IMR-90 (cell line): ENCODE measurements around the gene HOXA13. TPM values are rescaled to one million over a fixed set of nuclear protein-coding genes. Genes with fewer than 3 reads are reported as not detected.

Experiments
- ATAC-seq: fragments of 200-7000 bp; cut with Tn5 transposase; 2 replicates; pipeline ENCODE4 v1.9.1; 2020; ENCODE audit warnings: low read depth, mild to moderate bottlenecking, moderate library complexity
- BruUV-seq: library from RNA; stranded (reverse); fragments of 400-500 nt; replicated peaks from 2 replicates; lab custom pipeline; 2021; lab: Mats Ljungman, UMichigan
- CTCF ChIA-PET: fragments of 300-600 bp; formaldehyde crosslinking; extraction: SDS; loops from one replicate; lab custom pipeline; 2021; ENCODE audit warnings: antibody characterized with exemption; lab: Yijun Ruan, JAX
- POLR2A ChIA-PET: fragments of 300-600 bp; sonication (Branson Sonifier 250); formaldehyde crosslinking; loops from one replicate; lab custom pipeline; 2022; ENCODE audit warnings: antibody characterized with exemption; ENCODE audit not compliant: unreplicated experiment; lab: Charles Lee
- DNase-seq: peaks from one replicate; pipeline ENCODE4 v3.0.0; 2013
- H2AFZ ChIP-seq: replicated peaks from 2 replicates; pipeline ENCODE3; 2013; ENCODE audit warnings: low read length, mild to moderate bottlenecking; ENCODE audit not compliant: poor library complexity
- H2AK5ac ChIP-seq: 2 replicates; pipeline ENCODE4 v1.6.1; 2013; ENCODE audit warnings: low read depth, low read length, inconsistent platforms
- H2AK9ac ChIP-seq: replicated peaks from 2 replicates; pipeline ENCODE3; 2013; ENCODE audit warnings: mild to moderate bottlenecking, low read depth, low read length, moderate library complexity; ENCODE audit not compliant: poor library complexity
- H2BK120ac ChIP-seq: 2 replicates; pipeline ENCODE4 v1.6.1; 2013; ENCODE audit warnings: low read depth, low read length, inconsistent platforms
- H2BK15ac ChIP-seq: 3 replicates; pipeline ENCODE4 v1.6.1; 2013; ENCODE audit warnings: low read depth, low read length, inconsistent platforms
- H2BK20ac ChIP-seq: 2 replicates; pipeline ENCODE4 v1.6.1; 2013; ENCODE audit warnings: low read depth, mild to moderate bottlenecking, inconsistent platforms, low read length, moderate library complexity
- H2BK5ac ChIP-seq: 2 replicates; pipeline ENCODE4 v1.6.1; 2013; ENCODE audit warnings: mild to moderate bottlenecking, low read depth, low read length, inconsistent platforms; ENCODE audit not compliant: poor library complexity, severe bottlenecking
- H3K14ac ChIP-seq: replicated peaks from 2 replicates; pipeline ENCODE4 v1.6.1; 2013; ENCODE audit warnings: low read depth, low read length, inconsistent platforms
- H3K18ac ChIP-seq: 2 replicates; pipeline ENCODE4 v1.6.1; 2013; ENCODE audit warnings: low read depth, low read length, control low read depth
- H3K23ac ChIP-seq: 2 replicates; pipeline ENCODE4 v1.6.1; 2013; ENCODE audit warnings: low read depth, low read length, inconsistent platforms
- H3K27ac ChIP-seq: 2 replicates; pipeline ENCODE4 v1.5.1; 2013; ENCODE audit warnings: mild to moderate bottlenecking, control low read depth, low read length; ENCODE audit not compliant: insufficient read depth
- H3K27me3 ChIP-seq: 2 replicates; pipeline ENCODE4 v1.6.1; 2013; ENCODE audit warnings: low read length; ENCODE audit not compliant: control insufficient read depth, insufficient read depth
- H3K36me3 ChIP-seq: 2 replicates; pipeline ENCODE4 v1.6.1; 2013; ENCODE audit warnings: low read length, mixed read lengths; ENCODE audit not compliant: control insufficient read depth, insufficient read depth
- H3K4ac ChIP-seq: 2 replicates; pipeline ENCODE4 v1.6.1; 2013; ENCODE audit warnings: low read depth, low read length, inconsistent platforms
- H3K4me1 ChIP-seq: 2 replicates; pipeline ENCODE4 v1.6.1; 2013; ENCODE audit warnings: low read length, mixed read lengths; ENCODE audit not compliant: control insufficient read depth, insufficient read depth
- H3K4me2 ChIP-seq: 2 replicates; pipeline ENCODE4 v1.6.1; 2013; ENCODE audit warnings: low read depth, mild to moderate bottlenecking, control low read depth, low read length, moderate library complexity
- H3K4me3 ChIP-seq: 2 replicates; pipeline ENCODE4 v1.5.1; 2013; ENCODE audit warnings: low read depth, mild to moderate bottlenecking, control low read depth, low read length, moderate library complexity; ENCODE audit not compliant: insufficient read depth
- H3K56ac ChIP-seq: 2 replicates; pipeline ENCODE4 v1.6.1; 2013; ENCODE audit warnings: low read length, inconsistent platforms; ENCODE audit not compliant: insufficient read depth; ENCODE audit errors: extremely low read depth
- H3K79me1 ChIP-seq, 2 experiments: 2 replicates each; pipeline ENCODE4 v1.6.1; 2013; ENCODE audit warnings: low read length in 2 of 2, inconsistent platforms in 1 of 2, low read depth in 1 of 2
- H3K9ac ChIP-seq: 2 replicates; pipeline ENCODE4 v1.6.1; 2013; ENCODE audit warnings: low read depth, low read length, control low read depth
- H3K9me1 ChIP-seq: 2 replicates; pipeline ENCODE4 v1.6.1; 2013; ENCODE audit warnings: low read length, inconsistent platforms; ENCODE audit not compliant: insufficient read depth
- H3K9me3 ChIP-seq: 2 replicates; pipeline ENCODE4 v1.6.1; 2013; ENCODE audit warnings: low read length; ENCODE audit not compliant: control insufficient read depth, insufficient read depth
- H4K20me1 ChIP-seq: 2 replicates; pipeline ENCODE4 v1.6.1; 2013; ENCODE audit warnings: low read length, inconsistent platforms; ENCODE audit not compliant: insufficient read depth
- H4K5ac ChIP-seq: 2 replicates; pipeline ENCODE4 v1.6.1; 2013; ENCODE audit warnings: mild to moderate bottlenecking, low read depth, low read length, control low read depth
- H4K8ac ChIP-seq, 2 experiments: 2 replicates each; pipeline ENCODE4 v1.6.1; 2013; ENCODE audit warnings: low read depth in 2 of 2, low read length in 2 of 2, control low read depth in 1 of 2, inconsistent platforms in 1 of 2
- H4K91ac ChIP-seq: 2 replicates; pipeline ENCODE4 v1.6.1; 2013; ENCODE audit warnings: low read depth, low read length, inconsistent platforms; ENCODE audit not compliant: insufficient read depth
- MAZ ChIP-seq: IDR thresholded peaks from 2 replicates; pipeline ENCODE4 v1.6.1; 2012; ENCODE audit warnings: low read depth, mild to moderate bottlenecking, low read length, improper control_type of control experiment, moderate library complexity, borderline replicate concordance
- NFE2L2 ChIP-seq: fragments of 150-350 bp; IDR thresholded peaks from 2 replicates; pipeline ENCODE4 v1.6.1; 2016; ENCODE audit warnings: low read depth, mild to moderate bottlenecking, low read length
- WGBS, 2 experiments: methylation state at CpG; one replicate each; pipeline versions ENCODE4 v1.1.5 to v1.1.7; 2013; ENCODE audit warnings: missing lambda C conversion rate in 2 of 2; ENCODE audit not compliant: insufficient read length in 1 of 2; ENCODE audit errors: extremely low coverage in 2 of 2; 5-methylcytosine and 5-hydroxymethylcytosine counted together
- dilution Hi-C: fragments of 300-500 bp; cut with HindIII; formaldehyde crosslinking; loops from one replicate; pipeline ENCODE4 v1.14.3; 2018; ENCODE audit warnings: low sequenced_read_pairs; ENCODE audit not compliant: unreplicated experiment
- in situ Hi-C: fragments of 300-500 bp; cut with MboI; formaldehyde crosslinking; loops from 3 replicates; pipeline ENCODE4 v1.14.3; 2019; ENCODE audit warnings: low sequenced_read_pairs, inconsistent platforms, mixed read lengths
- intact Hi-C: fragments of 100-400 bp; cut with micrococcal nuclease; formaldehyde crosslinking; loops from 2 replicates; pipeline ENCODE4 v1.10.0; 2022
- polyA plus RNA-seq, 3 experiments: library from polyadenylated mRNA; depleted of rRNA; stranded (reverse); fragments of >200 nt; gene quantifications; 2 replicates each; pipeline ENCODE4 v1.2.3, GENCODE V29; 2012; ENCODE audit warnings: low replicate concordance in 1 of 3
- total RNA-seq: library from RNA; depleted of rRNA; stranded (reverse); fragments of >200 nt; gene quantifications from 2 replicates; pipeline ENCODE4 v1.2.3, GENCODE V29; 2012

Gene HOXA13
- total and polyA plus RNA-seq, 2 of the 4 experiments (the other 2 are of a cell fraction) = not detected

DNA sequence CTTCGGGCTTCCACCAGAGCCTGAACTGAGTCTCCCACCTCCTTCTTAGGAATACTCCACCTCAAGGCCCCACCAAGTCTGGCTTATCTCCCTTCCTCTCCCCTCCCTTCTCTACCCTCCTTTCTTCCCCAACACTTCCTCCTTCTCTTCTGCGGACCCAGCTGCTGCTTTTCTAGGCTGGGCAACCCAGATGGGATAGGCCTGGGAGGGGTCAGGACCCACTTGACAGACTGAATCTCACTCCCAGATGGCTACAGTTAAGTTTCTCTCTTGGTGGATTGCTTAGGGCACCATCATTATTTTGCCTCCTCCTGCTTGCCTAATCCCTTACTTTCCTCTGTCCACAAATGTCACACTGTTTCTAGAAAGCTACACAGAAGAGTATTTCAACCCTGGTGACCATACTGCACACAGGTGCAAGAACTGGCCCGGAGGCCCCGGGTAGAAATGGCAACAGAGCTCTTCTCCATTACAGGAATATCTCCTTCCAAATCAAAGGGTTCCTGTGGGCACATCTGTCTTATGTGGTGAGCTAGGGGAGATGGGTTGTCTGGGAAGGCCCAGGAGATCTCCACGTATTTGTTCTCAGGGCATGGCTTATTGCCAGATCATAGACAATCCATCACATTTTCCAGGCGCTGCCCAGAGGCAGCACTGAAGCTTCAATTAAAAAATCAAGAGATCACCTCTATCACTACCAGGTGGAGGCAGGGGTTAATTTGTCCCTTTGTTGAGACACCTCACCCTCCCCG lies 9.7 kb downstream of the HOXA13 start (continued):
- no peak for TF ChIP-seq NFE2L2

- Histone ChIP-seq H2AFZ (no peak overlapping the region), H3K9me3 (peaks cover 16% of the 10 kb centered on the region; the same call in 1 of the 2 replicates), H3K56ac (no peak overlapping the region), H3K4me2 (no peak overlapping the region), H3K79me1 (no peaks in the 10 kb centered on the region), H4K8ac (no peak overlapping the region), H3K23ac (no peak overlapping the region), H4K5ac (no peak overlapping the region), H2AK5ac (no peak overlapping the region), H3K36me3 (no peaks in the 10 kb centered on the region), H3K14ac (no peak overlapping the region), H2AK9ac (no peak overlapping the region), H3K4me3 (no peak overlapping the region), H3K4ac (no peak overlapping the region), H3K27me3 (peaks cover 97% of the 10 kb centered on the region), H4K91ac (no peak overlapping the region), H3K27ac (no peak overlapping the region), H2BK15ac (no peak overlapping the region), H2BK120ac (no peak overlapping the region), H3K18ac (no peak overlapping the region), H3K9me1 (no peaks in the 10 kb centered on the region), H3K9ac (no peak overlapping the region), H4K20me1 (peaks cover 21% of the 10 kb centered on the region; the same call in 1 of the 2 replicates), H3K4me1 (peaks cover 3% of the 10 kb centered on the region; the same call in 1 of the 2 replicates), H2BK20ac (no peak overlapping the region), H2BK5ac (no peak overlapping the region)
- WGBS, 2 experiments = 28% methylated on average over 6 of the region's 22 CpGs; no CpG with 5 or more reads in 1 of the 2 experiments
- DNase-seq = no peak
- dilution Hi-C loops (no loop called here), intact Hi-C loops (no loop called here), in situ Hi-C loops (no loop called here)
- TF ChIP-seq MAZ = no peak
- POLR2A ChIA-PET = no interaction called here
- no TSS peak for BruUV-seq
- CTCF ChIA-PET = interaction anchor here (1.1 kb wide), 1 partner anchor 10 kb away, joined by 3 read pairs; no protein-coding TSS in a partner anchor
- ATAC-seq = no peak
Measured at GRCh38 chr7:27189295-27189996, 10.4 kb downstream of the HOXA13 start.
